Stimulated activated CD4-positive, alpha-beta T cell treated with anti-CD3 and anti-CD28 coated beads, Interleukin-2, amount 100 ng/mL, for 24 hours (primary cell): ENCODE results near the gene EFCAB11.

Experiments used
- DNase-seq, 2 donors: peaks; one replicate each; pipeline ENCODE4 v3.0.0-alpha.2; 2020

EFCAB11 gene

DNA sequence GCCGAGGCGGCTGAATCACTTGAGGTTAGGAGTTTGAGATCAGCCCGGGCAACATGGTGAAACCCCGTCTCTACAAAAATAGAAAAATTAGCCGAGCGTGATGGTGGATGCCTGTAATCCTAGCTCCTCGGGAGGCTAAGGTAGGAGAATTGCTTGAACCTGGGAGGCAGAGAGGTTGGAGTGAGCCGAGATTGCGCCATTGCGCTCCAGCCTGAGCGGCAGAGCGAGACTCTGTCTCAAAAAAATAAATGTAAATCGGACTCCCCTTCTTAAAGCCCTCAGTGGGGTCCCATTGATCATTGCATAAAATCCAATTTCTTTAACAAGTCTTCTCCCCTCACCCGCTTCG, 2.1 kb upstream of the EFCAB11 start:
- no peak for DNase-seq

GRCh38 chr14:89955745-89956660, 1.5 kb upstream of the EFCAB11 start, which contains the start of gene TDP1:
Gene TDP1 (plus strand): TSS chr14:89955927. CDS start chr14:89963115, 7,188 bp downstream.
- peak; percentile 97 for DNase-seq

DNA sequence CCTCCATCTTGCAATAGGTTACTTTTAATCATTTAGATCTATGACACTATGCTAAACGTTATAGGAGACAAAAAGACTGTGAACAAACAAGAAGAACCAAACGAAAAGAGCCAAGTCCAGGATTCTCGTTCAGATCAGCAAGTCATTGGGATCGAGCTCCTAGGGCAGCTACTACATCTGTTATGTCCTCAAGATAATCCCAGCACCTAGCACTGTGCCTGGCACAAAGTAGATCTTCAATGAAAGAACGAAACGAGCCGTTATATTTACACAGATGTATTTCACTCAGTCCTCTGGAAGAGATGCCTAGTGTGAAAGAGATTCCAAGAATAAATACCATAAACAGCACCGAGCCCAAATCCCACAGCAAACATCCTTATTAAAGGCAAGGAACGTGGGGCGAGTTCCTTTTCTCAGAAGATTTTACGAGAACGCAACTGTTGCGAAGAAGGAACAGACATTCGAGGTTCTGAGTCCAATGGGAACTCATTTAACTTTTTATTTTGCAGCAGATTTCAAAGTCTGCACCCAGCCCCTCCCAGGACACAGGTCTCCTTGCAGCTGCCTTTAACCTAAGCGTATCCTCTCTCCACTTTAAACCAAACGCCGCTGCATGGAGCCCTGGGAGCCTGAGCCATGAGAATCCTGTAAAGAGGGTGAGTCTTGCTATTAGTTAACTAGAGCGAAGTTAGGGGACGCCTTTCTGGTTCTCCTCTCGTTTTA, 653 bp upstream of the EFCAB11 start:
- DNase-seq, result no peak

DNA sequence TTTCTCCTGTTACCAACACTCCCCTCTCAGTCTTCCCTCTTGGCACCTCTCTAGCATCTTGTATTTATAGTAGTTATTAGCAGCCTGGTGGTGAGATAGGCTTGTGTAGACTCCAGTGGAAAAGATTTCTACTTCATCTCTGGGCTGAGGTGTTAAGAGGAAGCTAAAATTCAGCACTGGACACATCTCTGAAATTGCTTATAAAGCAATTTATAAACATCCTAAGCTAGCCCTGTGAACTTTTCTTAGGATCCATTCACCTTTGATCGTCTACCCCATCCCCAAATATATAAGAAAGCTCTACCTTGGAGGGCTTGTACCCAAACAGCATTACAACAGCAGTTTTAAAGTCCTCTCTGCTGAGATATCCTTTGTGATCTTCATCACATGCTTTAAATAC, 928 bp downstream of the EFCAB11 start:
- DNase-seq, result no peak

- DNase-seq, result no peak
These were observed 2.0 kb downstream of the EFCAB11 start for GRCh38 chr14:89952576-89952975.

- DNase-seq, result no peak
These were observed 7.2 kb downstream of the EFCAB11 start for GRCh38 chr14:89947344-89947743.

GRCh38 chr14:89941830-89942377, 12.6 kb downstream of the EFCAB11 start:
- no peak for DNase-seq

GRCh38 chr14:89936654-89937185, 17.8 kb downstream of the EFCAB11 start:
- DNase-seq, result no peak

GRCh38 chr14:89933002-89933401, 21.5 kb downstream of the EFCAB11 start:
- no peak for DNase-seq

DNA sequence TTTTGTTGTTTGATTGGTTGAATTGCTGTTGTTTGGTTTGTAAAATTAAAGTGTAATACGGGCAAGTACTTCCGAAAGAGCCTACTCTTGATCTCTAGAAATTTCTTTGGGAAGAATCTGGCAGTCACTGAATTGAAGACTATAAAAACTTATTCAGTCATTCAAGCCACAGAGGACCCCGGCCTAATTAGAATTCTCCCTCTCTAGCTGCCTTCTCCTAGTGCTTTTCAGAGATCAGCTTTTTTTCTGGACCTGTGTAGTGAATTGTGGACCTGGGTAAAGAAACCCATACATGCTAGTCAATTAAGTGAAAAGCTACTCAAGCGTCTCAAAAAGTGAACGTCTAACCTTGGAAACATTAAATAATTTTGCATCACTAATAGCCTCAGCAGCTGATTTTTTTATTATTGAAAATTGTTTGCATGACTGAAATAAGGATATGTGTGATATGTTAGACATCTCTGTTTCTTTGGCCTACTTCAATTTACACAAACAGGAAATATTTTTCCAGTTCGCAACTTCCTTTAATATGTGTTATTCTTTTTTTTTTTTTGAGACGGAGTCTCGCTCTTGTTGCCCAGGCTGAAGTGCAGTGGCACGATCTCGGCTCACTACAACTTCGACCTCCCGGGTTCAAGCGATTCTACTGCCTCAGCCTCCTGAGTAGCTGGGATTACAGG, 27.2 kb downstream of the EFCAB11 start:
- DNase-seq, result no peak

- DNase-seq, result no peak
These were observed 27.8 kb downstream of the EFCAB11 start for GRCh38 chr14:89926694-89927093.

- DNase-seq, result no peak
These were observed 30.3 kb downstream of the EFCAB11 start for GRCh38 chr14:89924268-89924667.

- DNase-seq, result no peak
These were observed 32.3 kb downstream of the EFCAB11 start for GRCh38 chr14:89922031-89922907.

GRCh38 chr14:89921346-89921745, 33.2 kb downstream of the EFCAB11 start:
- DNase-seq, result no peak

DNA sequence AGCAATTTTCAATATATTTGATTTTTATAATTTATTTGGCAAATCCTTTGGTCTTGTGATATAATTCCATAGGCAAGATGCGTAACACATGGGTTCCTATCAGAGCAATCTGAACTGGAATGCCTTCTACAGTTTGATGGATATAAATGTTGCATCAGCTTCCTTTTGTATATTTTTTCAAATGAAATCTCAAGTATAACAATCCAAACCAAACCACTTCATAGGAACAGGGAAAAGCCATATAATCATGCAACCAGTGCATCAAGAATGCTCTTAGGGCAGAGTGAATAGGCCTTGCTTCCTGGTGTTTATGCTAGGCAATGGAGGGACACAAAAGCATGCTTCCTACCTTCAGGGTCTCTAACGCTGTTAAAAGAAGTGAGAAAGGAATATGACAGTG, 34.5 kb downstream of the EFCAB11 start:
- no peak for DNase-seq

GRCh38 chr14:89918721-89919120, 35.8 kb downstream of the EFCAB11 start:
- DNase-seq, result no peak

GRCh38 chr14:89915114-89915878, 39.2 kb downstream of the EFCAB11 start:
- DNase-seq, result peak; percentile 67 to 71

DNA sequence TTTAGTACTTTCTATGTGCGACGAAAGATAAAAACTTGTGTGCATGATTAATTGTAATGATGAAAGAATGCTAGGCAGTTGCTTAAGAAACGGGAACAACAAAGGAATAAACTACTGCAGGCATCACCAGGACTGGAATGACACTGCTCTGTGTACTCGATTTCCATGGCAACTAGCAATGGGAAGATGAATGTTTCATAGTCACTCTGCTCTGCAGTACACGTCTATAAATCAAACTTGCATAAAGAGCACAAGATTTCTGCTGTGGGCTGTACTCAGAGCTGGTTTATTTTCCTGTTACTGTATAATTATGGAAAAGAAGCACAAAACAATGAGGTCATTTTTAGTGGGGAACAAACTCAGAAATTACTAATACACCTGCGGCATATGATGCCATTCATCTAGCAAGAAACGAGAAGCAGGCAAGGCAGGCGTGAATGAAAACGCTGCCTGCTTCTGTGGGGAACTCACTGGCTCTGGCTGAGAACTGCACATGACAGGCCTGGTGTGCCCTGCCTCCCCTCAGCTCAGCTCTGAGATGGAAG, 41.8 kb downstream of the EFCAB11 start:
- no peak for DNase-seq

- no peak for DNase-seq
These were observed 42.3 kb downstream of the EFCAB11 start for GRCh38 chr14:89912221-89912620.

DNA sequence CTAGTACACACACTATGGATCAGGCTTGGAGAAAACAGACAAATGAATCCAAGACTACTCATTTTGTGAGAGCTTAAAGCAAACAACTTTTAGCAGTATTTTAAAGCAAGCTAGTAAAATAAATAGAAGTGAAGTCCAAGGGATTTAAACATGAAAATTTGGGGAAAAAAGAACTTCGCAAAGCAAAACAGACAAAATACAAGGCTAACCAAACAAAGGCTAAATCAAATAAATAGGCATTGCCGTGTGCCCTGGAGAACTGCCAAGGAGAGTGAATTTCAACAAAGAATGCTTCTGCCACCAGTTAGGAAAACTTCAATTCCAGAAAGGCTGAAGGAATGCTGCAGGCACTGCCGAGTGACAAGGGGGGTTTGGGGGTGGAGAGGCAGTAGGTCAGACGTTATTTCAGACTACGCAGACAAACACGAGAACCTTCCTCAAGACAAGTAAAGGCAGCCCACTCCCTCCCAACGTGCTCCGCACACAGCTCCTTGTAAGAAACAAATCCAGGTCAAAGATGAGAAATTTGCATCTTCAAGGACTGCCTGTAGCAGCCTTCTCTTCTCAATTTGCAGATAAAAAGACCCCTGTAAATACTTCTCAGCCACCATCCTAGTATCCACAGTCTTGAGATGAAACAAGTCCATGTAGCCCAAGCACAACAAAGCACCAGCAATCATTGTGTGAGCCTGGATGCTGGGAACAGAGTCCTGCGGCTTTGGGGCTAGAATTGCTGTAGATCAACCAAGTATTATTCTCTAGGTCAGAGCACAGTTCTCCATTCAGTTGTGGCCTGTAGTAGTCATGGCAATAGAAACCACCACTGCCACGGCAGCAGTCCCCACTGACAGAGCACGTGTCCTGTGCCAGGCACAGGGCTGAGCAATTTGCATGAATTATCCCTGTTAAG, 43.3 kb downstream of the EFCAB11 start:
- no peak for DNase-seq
